GM10266 (cell line): ENCODE results near the gene CADPS2.
"Not testable (repeated sequence)": the region's sequence is repeated elsewhere in the genome, so short reads cannot be mapped to it uniquely, and the experiment has no call there.

Experiments
- DNase-seq: peaks from one replicate; pipeline ENCODE4 v3.0.0; 2012; ENCODE audit errors: extremely low spot score
- TF ChIP-seq, protein P1 (sequence below): IDR thresholded peaks from 2 replicates; pipeline ENCODE4 v1.5.1; 2012; ENCODE audit warnings: mild to moderate bottlenecking, low read depth; ENCODE audit not compliant: control insufficient read depth, insufficient read depth; ENCODE audit errors: missing control alignments

Gene CADPS2

DNA sequence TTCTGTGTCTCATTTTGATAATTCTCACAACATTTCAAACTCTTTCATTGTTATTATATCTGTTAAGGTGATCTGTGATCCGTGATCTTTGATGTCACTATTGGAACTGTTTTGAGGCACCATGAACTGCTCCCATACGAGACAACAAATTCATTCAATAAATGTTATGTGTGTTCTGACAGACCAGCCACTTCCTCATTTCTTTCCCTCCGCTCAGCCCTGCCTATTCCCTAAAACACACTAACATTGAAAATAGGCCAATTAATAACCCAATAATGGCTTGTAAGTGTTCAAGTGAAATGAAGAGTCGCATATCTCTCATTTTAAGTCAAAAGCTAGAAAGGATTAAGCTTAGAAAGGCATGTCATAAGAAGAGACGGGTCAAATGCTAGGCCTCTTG, 232.6 kb downstream of the CADPS2 start:
- DNase-seq: no peak

DNA sequence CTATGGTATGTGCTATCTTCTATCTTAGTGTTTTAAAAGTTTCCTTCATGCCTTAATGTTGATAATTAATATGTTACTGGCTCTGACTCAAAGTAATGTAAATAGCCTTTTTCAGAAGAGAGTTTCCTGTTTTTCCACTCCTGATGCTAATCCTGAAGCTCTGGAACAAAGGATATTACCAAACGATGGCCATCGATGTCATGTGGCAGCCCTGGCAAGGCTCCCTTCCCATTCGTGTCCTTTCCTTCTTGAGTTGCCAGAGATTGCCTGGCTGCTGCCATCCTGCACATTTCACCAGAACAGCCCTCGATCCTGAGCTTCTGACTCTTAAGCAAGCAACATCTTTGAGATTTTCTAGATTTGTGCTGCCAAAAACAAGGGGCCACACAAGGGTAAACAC, 233.4 kb downstream of the CADPS2 start:
- TF ChIP-seq, protein P1, sequence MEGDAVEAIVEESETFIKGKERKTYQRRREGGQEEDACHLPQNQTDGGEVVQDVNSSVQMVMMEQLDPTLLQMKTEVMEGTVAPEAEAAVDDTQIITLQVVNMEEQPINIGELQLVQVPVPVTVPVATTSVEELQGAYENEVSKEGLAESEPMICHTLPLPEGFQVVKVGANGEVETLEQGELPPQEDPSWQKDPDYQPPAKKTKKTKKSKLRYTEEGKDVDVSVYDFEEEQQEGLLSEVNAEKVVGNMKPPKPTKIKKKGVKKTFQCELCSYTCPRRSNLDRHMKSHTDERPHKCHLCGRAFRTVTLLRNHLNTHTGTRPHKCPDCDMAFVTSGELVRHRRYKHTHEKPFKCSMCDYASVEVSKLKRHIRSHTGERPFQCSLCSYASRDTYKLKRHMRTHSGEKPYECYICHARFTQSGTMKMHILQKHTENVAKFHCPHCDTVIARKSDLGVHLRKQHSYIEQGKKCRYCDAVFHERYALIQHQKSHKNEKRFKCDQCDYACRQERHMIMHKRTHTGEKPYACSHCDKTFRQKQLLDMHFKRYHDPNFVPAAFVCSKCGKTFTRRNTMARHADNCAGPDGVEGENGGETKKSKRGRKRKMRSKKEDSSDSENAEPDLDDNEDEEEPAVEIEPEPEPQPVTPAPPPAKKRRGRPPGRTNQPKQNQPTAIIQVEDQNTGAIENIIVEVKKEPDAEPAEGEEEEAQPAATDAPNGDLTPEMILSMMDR: no peak
- no peak for DNase-seq

More for the DNA sequence above, 232.6 kb downstream of the CADPS2 start:
- TF ChIP-seq, protein P1: no peak

DNA sequence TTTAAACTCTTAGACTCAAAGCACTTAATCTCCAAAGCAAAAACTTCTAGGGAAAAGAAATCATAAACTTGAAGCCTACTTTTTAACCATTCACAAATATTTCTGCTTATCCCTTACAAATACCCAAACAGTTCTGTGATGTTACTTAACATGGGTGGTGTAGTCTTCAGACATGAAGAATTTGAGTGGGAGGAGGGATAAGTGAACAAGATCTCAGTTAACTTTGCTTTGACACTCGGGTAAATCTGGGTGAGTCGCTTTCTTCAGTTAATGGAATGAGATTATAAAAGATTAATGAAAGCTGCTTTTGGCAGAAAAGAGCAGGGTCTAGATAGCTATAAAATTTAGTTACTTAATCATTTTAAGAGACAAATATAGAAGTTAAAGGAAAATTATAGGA, 234.8 kb downstream of the CADPS2 start:
- TF ChIP-seq, protein P1: no peak
- no peak for DNase-seq

DNA sequence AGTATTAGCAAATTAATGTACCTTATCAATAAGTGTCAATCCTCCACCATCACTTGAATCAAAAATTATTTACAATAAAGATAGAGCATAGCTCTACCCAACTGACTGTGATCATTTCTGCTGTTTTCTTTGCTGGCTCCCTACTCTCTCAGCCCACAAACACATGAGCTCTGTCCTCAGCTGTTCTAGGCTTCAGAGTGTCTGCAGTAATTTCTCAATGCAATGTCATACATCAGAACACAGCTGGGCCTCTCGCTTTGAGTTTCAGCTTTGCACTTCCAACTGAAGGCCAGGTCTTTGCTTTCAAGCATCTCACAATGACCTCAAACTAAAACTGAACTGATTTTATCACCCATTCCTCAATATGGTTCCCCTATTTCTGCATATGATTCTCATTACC, 243.0 kb downstream of the CADPS2 start:
- TF ChIP-seq, protein P1: no peak
- no peak for DNase-seq

DNA sequence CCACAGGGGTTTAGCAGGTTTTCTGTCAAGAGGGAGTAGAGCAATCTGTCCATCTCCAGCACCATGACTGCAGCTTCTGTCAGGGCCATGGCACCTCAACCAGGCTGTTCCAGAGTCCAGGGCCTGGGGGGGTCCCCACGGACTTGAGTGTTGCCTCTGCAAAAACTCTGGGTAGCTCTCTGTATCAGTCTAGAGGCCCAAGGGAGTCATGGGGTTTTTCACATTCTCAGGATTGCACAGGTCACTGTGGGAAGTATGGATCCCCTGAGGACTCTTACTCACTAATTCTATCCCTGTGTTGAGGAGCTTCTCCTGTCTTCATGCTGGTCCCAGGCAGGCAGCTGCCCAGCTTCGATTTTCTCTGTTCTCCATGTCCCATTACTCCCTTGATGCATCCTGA, 247.8 kb downstream of the CADPS2 start:
- TF ChIP-seq, protein P1: no peak
- DNase-seq: no peak

DNA sequence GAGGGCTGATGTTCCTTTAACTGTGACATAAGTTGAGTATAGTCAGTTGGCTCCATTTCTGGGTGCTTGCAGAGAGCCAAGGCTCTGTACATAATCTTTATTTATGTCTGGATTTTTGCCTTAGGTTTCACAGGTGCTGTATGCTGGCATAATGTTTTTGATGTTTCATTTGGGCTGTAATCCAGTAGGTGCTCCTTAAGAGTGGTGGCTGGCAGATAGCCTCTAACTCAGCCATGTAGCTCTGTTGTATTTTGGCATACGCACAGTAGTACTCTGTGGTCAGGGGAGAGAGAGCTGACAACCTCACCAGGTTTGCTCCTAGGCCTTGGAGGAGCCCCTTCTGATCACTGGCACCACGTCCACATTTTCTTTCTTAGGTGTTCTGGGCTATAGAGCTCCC, 248.5 kb downstream of the CADPS2 start:
- no peak for DNase-seq
- TF ChIP-seq, protein P1: no peak

DNA sequence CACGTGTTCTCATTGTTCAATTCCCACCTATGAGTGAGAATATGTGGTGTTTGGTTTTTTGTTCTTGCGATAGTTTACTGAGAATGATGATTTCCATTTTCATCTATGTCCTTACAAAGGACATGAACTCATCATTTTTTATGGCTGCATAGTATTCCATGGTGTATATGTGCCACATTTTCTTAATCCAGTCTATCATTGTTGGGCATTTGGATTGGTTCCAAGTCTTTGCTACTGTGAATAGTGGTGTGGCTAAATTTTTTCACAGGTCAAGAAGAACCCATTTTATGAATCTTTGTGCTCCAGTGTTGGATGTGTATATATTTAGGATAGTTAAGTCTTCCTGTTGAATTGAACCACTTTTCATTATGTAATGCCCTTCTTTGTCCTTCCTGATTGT, 250.8 kb downstream of the CADPS2 start:
- not testable (repeated sequence) for DNase-seq

DNA sequence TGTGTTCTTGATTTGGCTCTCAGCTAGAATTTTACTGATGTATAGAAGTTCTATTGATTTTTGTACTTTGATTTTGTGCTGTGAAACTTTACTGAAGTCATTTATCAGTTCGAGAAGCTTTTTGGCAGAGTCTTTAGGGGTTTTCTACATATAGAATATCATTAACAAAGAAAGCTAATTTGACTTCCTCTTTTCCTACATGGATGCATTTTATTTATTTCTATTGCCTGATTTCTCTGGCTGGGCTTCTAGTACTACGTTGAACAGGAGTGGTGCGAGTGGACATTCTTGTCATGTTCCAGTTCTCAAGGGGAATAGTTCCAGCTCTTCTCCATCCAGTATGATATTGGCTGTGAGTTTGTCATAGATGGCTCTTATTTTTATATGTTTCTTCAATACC, 252.8 kb downstream of the CADPS2 start:
- TF ChIP-seq, protein P1: no peak

More for the DNA sequence above, 252.8 kb downstream of the CADPS2 start:
- DNase-seq: no peak
